Hepatocyte (in vitro differentiated cells): ENCODE measurements around the gene NCOA7.

Experiments
- EZH2 ChIP-seq: fragments of 200-600 bp; sonication (generic); IDR thresholded peaks from 2 replicates; pipeline ENCODE4 v1.6.1; 2016; ENCODE audit warnings: antibody characterized with exemption, mild to moderate bottlenecking, borderline replicate concordance
- EZH2phosphoT487 ChIP-seq: fragments of 200-600 bp; sonication (generic); IDR thresholded peaks from one replicate; pipeline ENCODE4 v1.6.1; 2018; ENCODE audit warnings: antibody characterized with exemption, mild to moderate bottlenecking, low read depth, moderate library complexity; ENCODE audit not compliant: unreplicated experiment, severe bottlenecking
- TF ChIP-seq, protein P1 (sequence below): fragments of 200-600 bp; sonication (generic); IDR thresholded peaks from 2 replicates; pipeline ENCODE4 v1.5.1; 2016; ENCODE audit warnings: antibody characterized with exemption, mild to moderate bottlenecking; ENCODE audit not compliant: poor library complexity

DNA sequence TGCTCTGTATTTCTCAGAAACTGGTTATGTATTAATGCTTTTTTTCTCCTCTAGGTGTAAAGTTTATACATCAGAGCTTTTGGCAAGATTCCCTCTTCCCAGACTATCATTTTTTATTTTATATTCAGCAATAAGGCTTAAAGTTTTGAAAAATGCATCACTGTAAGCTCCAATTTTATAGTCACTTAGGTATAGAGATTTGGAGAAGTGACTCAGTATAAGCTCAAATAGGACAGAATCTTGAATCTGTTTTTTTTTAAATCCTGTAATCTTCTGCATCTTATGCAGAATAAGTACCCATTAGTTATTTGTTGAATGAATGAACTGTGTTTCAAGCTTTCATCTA is 1.0 kb downstream of the NCOA7 start:
- TF ChIP-seq, protein P1, sequence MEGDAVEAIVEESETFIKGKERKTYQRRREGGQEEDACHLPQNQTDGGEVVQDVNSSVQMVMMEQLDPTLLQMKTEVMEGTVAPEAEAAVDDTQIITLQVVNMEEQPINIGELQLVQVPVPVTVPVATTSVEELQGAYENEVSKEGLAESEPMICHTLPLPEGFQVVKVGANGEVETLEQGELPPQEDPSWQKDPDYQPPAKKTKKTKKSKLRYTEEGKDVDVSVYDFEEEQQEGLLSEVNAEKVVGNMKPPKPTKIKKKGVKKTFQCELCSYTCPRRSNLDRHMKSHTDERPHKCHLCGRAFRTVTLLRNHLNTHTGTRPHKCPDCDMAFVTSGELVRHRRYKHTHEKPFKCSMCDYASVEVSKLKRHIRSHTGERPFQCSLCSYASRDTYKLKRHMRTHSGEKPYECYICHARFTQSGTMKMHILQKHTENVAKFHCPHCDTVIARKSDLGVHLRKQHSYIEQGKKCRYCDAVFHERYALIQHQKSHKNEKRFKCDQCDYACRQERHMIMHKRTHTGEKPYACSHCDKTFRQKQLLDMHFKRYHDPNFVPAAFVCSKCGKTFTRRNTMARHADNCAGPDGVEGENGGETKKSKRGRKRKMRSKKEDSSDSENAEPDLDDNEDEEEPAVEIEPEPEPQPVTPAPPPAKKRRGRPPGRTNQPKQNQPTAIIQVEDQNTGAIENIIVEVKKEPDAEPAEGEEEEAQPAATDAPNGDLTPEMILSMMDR: no peak
- TF ChIP-seq EZH2 (no peak), EZH2phosphoT487 (no peak)
